ENCODE data around the gene EPS15.

DNA sequence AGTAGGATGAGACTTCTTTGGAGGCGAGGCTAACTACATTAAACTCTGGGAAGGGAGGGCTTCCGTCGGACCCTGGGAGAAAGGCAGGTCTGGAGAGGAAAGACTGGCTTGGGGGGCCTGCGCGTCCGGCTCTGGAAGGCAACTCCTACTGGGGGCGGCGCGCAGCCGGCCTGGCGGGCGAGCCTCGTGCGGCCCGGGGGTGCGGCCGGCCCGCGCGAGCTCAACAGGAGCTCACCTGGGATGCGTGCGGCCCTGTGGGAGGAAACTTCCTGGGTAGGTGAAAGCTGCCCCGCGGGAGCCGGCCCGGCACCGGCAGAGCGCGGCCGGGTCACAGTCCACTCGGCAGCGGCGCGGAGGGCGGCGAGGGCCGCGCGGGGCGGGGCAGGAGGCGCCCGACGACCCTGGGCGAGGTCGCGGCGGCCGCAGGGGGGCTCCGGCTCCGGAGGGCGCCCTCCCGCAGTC is 449 bp downstream of the EPS15 start:
- TF ChIP-seq, protein P1, sequence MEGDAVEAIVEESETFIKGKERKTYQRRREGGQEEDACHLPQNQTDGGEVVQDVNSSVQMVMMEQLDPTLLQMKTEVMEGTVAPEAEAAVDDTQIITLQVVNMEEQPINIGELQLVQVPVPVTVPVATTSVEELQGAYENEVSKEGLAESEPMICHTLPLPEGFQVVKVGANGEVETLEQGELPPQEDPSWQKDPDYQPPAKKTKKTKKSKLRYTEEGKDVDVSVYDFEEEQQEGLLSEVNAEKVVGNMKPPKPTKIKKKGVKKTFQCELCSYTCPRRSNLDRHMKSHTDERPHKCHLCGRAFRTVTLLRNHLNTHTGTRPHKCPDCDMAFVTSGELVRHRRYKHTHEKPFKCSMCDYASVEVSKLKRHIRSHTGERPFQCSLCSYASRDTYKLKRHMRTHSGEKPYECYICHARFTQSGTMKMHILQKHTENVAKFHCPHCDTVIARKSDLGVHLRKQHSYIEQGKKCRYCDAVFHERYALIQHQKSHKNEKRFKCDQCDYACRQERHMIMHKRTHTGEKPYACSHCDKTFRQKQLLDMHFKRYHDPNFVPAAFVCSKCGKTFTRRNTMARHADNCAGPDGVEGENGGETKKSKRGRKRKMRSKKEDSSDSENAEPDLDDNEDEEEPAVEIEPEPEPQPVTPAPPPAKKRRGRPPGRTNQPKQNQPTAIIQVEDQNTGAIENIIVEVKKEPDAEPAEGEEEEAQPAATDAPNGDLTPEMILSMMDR (IDR thresholded peaks at IDR 0.05), result no peak
- TF ChIP-seq POLR2A (IDR thresholded peaks at IDR 0.05), result no peak
